ENCODE results near the gene MYO10.

Gene MYO10

GRCh38 chr5:16685069-16685468, 251.0 kb downstream of the MYO10 start:
- Histone ChIP-seq H3K4me1 (ENCODE audit: insufficient read depth, insufficient read length) (no peaks in the 10 kb centered on the region), H3K4me3 (ENCODE audit: insufficient read length, low read depth) (no peak overlapping the region), H3K36me3 (ENCODE audit: insufficient read depth, insufficient read length, low read length) (peaks cover 79% of the 10 kb centered on the region), H3K27me3 (ENCODE audit: insufficient read depth, insufficient read length) (no peaks in the 10 kb centered on the region), H3K9ac (ENCODE audit: insufficient read length, low read depth) (no peak overlapping the region), H3K9me3 (ENCODE audit: insufficient read depth, low read length) (no peaks in the 10 kb centered on the region)
- no peak for DNase-seq (ENCODE audit: low read depth, low spot score)
- TF ChIP-seq YY1 (IDR thresholded peaks at IDR 0.05; ENCODE audit: insufficient read depth, insufficient read length) (no peak), SUZ12 (IDR thresholded peaks at IDR 0.05; ENCODE audit: extremely low read depth, insufficient read depth, insufficient read length) (no peak), ZNF274 (IDR thresholded peaks at IDR 0.05; ENCODE audit: low read depth, low read length) (no peak)

GRCh38 chr5:16681876-16682275, 254.2 kb downstream of the MYO10 start:
- H3K27me3 ChIP-seq (ENCODE audit: insufficient read depth, insufficient read length): no peaks in the 10 kb centered on the region
- TF ChIP-seq ZNF274 (IDR thresholded peaks at IDR 0.05; ENCODE audit: low read depth, low read length) (no peak), SUZ12 (IDR thresholded peaks at IDR 0.05; ENCODE audit: extremely low read depth, insufficient read depth, insufficient read length) (no peak), YY1 (IDR thresholded peaks at IDR 0.05; ENCODE audit: insufficient read depth, insufficient read length) (no peak)
- no peak overlapping the region for H3K4me3 ChIP-seq (ENCODE audit: insufficient read length, low read depth)
- no peak overlapping the region for H3K9ac ChIP-seq (ENCODE audit: insufficient read length, low read depth)
- no peaks in the 10 kb centered on the region for H3K9me3 ChIP-seq (ENCODE audit: insufficient read depth, low read length)
- no peaks in the 10 kb centered on the region for H3K4me1 ChIP-seq (ENCODE audit: insufficient read depth, insufficient read length)
- no peak for DNase-seq (ENCODE audit: low read depth, low spot score)
- peaks cover 75% of the 10 kb centered on the region for H3K36me3 ChIP-seq (ENCODE audit: insufficient read depth, insufficient read length, low read length)

- Histone ChIP-seq H3K36me3 (ENCODE audit: insufficient read depth, insufficient read length, low read length) (peaks cover 78% of the 10 kb centered on the region), H3K9ac (ENCODE audit: insufficient read length, low read depth) (no peak overlapping the region), H3K27me3 (ENCODE audit: insufficient read depth, insufficient read length) (no peaks in the 10 kb centered on the region), H3K4me3 (ENCODE audit: insufficient read length, low read depth) (no peak overlapping the region), H3K4me1 (ENCODE audit: insufficient read depth, insufficient read length) (no peaks in the 10 kb centered on the region), H3K9me3 (ENCODE audit: insufficient read depth, low read length) (no peaks in the 10 kb centered on the region)
- no peak for TF ChIP-seq SUZ12 (IDR thresholded peaks at IDR 0.05; ENCODE audit: extremely low read depth, insufficient read depth, insufficient read length)
- TF ChIP-seq ZNF274 (IDR thresholded peaks at IDR 0.05; ENCODE audit: low read depth, low read length): no peak
- no peak for TF ChIP-seq YY1 (IDR thresholded peaks at IDR 0.05; ENCODE audit: insufficient read depth, insufficient read length)
- no peak for DNase-seq (ENCODE audit: low read depth, low spot score)
Measured at GRCh38 chr5:16679863-16680262, 256.2 kb downstream of the MYO10 start.

GRCh38 chr5:16679190-16679589, 256.9 kb downstream of the MYO10 start:
- Histone ChIP-seq H3K4me3 (ENCODE audit: insufficient read length, low read depth) (no peak overlapping the region), H3K36me3 (ENCODE audit: insufficient read depth, insufficient read length, low read length) (peaks cover 83% of the 10 kb centered on the region), H3K9me3 (ENCODE audit: insufficient read depth, low read length) (no peaks in the 10 kb centered on the region), H3K9ac (ENCODE audit: insufficient read length, low read depth) (no peak overlapping the region), H3K27me3 (ENCODE audit: insufficient read depth, insufficient read length) (no peaks in the 10 kb centered on the region), H3K4me1 (ENCODE audit: insufficient read depth, insufficient read length) (no peaks in the 10 kb centered on the region)
- DNase-seq (ENCODE audit: low read depth, low spot score): no peak
- no peak for TF ChIP-seq SUZ12 (IDR thresholded peaks at IDR 0.05; ENCODE audit: extremely low read depth, insufficient read depth, insufficient read length)
- no peak for TF ChIP-seq YY1 (IDR thresholded peaks at IDR 0.05; ENCODE audit: insufficient read depth, insufficient read length)
- no peak for TF ChIP-seq ZNF274 (IDR thresholded peaks at IDR 0.05; ENCODE audit: low read depth, low read length)

- no peaks in the 10 kb centered on the region for H3K9me3 ChIP-seq (ENCODE audit: insufficient read depth, low read length)
- H3K4me1 ChIP-seq (ENCODE audit: insufficient read depth, insufficient read length): no peaks in the 10 kb centered on the region
- no peak overlapping the region for H3K9ac ChIP-seq (ENCODE audit: insufficient read length, low read depth)
- DNase-seq (ENCODE audit: low read depth, low spot score): no peak
- H3K27me3 ChIP-seq (ENCODE audit: insufficient read depth, insufficient read length): no peaks in the 10 kb centered on the region
- TF ChIP-seq SUZ12 (IDR thresholded peaks at IDR 0.05; ENCODE audit: extremely low read depth, insufficient read depth, insufficient read length): no peak
- TF ChIP-seq ZNF274 (IDR thresholded peaks at IDR 0.05; ENCODE audit: low read depth, low read length): no peak
- no peak for TF ChIP-seq YY1 (IDR thresholded peaks at IDR 0.05; ENCODE audit: insufficient read depth, insufficient read length)
- H3K4me3 ChIP-seq (ENCODE audit: insufficient read length, low read depth): no peak overlapping the region
- H3K36me3 ChIP-seq (ENCODE audit: insufficient read depth, insufficient read length, low read length): peaks cover 78% of the 10 kb centered on the region
Measured at GRCh38 chr5:16675806-16676205, 260.3 kb downstream of the MYO10 start.

GRCh38 chr5:16674750-16675149, 261.3 kb downstream of the MYO10 start:
- Histone ChIP-seq H3K4me1 (ENCODE audit: insufficient read depth, insufficient read length) (no peaks in the 10 kb centered on the region), H3K9me3 (ENCODE audit: insufficient read depth, low read length) (no peaks in the 10 kb centered on the region), H3K4me3 (ENCODE audit: insufficient read length, low read depth) (no peak overlapping the region), H3K36me3 (ENCODE audit: insufficient read depth, insufficient read length, low read length) (peaks cover 78% of the 10 kb centered on the region), H3K9ac (ENCODE audit: insufficient read length, low read depth) (no peak overlapping the region), H3K27me3 (ENCODE audit: insufficient read depth, insufficient read length) (no peaks in the 10 kb centered on the region)
- DNase-seq (ENCODE audit: low read depth, low spot score): no peak
- TF ChIP-seq ZNF274 (IDR thresholded peaks at IDR 0.05; ENCODE audit: low read depth, low read length) (no peak), SUZ12 (IDR thresholded peaks at IDR 0.05; ENCODE audit: extremely low read depth, insufficient read depth, insufficient read length) (no peak), YY1 (IDR thresholded peaks at IDR 0.05; ENCODE audit: insufficient read depth, insufficient read length) (no peak)

GRCh38 chr5:16673241-16674201, 262.6 kb downstream of the MYO10 start:
- DNase-seq (ENCODE audit: low read depth, low spot score): no peak
- Histone ChIP-seq H3K9ac (ENCODE audit: insufficient read length, low read depth) (no peak overlapping the region), H3K4me3 (ENCODE audit: insufficient read length, low read depth) (no peak overlapping the region), H3K9me3 (ENCODE audit: insufficient read depth, low read length) (no peaks in the 10 kb centered on the region), H3K4me1 (ENCODE audit: insufficient read depth, insufficient read length) (no peaks in the 10 kb centered on the region), H3K27me3 (ENCODE audit: insufficient read depth, insufficient read length) (no peaks in the 10 kb centered on the region), H3K36me3 (ENCODE audit: insufficient read depth, insufficient read length, low read length) (peaks cover 75% of the 10 kb centered on the region)
- TF ChIP-seq ZNF274 (IDR thresholded peaks at IDR 0.05; ENCODE audit: low read depth, low read length) (no peak), SUZ12 (IDR thresholded peaks at IDR 0.05; ENCODE audit: extremely low read depth, insufficient read depth, insufficient read length) (no peak)
